ENCODE measurements around the gene CCDC106. TPM values are rescaled to one million over a fixed set of nuclear protein-coding genes. Genes with fewer than 3 reads are reported as not detected.

Gene CCDC106
- total RNA-seq, 3 donors from 2014 or later: 5.5 to 14.8 (median 6.3) TPM

DNA sequence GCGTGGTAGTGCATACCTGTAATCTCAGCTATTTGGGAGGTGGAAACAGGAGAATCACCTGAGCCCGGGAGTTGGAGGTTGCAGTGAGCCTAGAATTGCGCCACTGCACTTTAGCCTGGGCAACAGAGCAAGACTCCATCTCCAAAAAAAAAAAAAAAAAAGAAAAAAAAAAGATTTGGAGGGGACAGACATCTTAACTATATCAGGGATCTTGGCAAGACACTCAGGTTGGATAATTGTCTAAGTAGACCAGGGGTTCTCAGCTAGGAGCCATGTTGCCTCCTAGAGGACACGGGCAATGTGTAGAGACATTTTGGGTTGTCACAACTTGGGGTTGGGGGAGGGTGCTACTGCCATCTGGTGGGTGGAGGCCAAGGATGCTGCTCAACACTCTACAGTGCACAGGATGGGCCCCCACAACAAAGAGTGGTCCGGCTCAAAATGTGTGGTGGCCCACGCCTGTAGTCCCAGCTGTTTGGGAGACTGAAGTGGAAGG, 9.1 kb upstream of the CCDC106 start:
- intact Hi-C loops (cut with DNase I, micrococcal nuclease): no loop called here
- ATAC-seq: no peak
- TF ChIP-seq CTCF (IDR thresholded peaks at IDR 0.05): no peak

GRCh38 chr19:55640043-55640576, 7.9 kb upstream of the CCDC106 start:
- no peaks in the 10 kb centered on the region for H3K9me3 ChIP-seq
- DNase-seq (peak; percentile 65 to 86 (median 73)), ATAC-seq (peak; percentile 6)
- intact Hi-C loops (cut with DNase I, micrococcal nuclease): no loop called here
- H3K4me3 ChIP-seq: no peak overlapping the region
- H3K36me3 ChIP-seq (ENCODE audit: low read depth): no peaks in the 10 kb centered on the region
- H3K4me1 ChIP-seq (ENCODE audit: low read depth): peaks cover 43% of the 10 kb centered on the region
- no peak for TF ChIP-seq CTCF (IDR thresholded peaks at IDR 0.05)

More for the DNA sequence above, 9.1 kb upstream of the CCDC106 start:
- peaks cover 34% of the 10 kb centered on the region for H3K4me1 ChIP-seq (ENCODE audit: low read depth)
- no peaks in the 10 kb centered on the region for H3K9me3 ChIP-seq
- no peak overlapping the region for H3K4me3 ChIP-seq
- peak in 2 of 3 donors; percentile 32 to 49 for DNase-seq
- no peaks in the 10 kb centered on the region for H3K36me3 ChIP-seq (ENCODE audit: low read depth)

DNA sequence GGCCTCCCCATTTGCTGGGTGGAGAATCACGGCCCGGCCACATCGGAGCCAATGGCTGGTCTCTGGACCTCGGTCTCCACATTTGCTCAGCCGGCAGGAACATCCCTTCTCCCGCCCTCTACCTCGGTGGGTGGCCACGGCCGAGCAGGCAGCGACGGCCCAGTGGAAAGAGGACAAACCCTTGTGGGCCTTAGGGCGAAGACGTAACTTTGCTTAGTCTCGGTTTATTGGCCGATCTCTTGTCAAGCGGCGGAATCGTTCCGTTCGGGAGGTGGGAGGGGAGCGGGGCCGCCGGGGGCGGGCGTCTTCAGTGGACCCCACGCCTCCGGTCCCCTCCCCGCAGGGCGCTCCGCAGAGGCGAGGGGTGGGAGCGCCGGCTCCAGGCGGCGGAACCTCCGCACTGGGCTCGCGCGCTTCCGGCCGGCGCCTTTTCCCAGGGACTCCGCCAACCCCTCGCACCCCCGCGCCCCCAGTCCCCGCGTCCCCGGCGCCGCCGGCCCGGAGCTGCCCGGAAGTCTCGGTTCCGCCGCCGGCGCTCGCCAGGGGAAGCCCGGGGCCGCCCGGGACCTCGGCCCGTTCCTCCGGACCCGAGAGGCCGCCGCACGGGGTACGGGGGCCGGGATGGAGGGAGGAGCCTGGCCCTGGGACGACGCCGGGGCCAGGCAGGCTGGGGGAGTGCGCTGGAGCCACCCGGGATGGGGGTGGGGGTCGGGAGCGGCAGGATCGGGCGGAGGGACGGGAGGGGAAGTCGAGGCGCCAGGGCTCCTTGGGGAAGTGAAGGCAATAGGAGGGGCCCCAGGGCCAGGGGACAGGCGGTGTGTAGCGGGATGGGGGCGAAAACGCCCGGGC, 7.2 kb upstream of the CCDC106 start, which contains the start of gene ZNF580:
TSS of gene ZNF580 (plus strand) at position 426 of the 849 bp plus-strand sequence. CDS start 1,507 bp downstream, outside the sequence.
- no peaks in the 10 kb centered on the region for H3K36me3 ChIP-seq (ENCODE audit: low read depth)
- H3K4me3 ChIP-seq: peak within 1 kb of the TSS; percentile 46
- H3K4me1 ChIP-seq (ENCODE audit: low read depth): peaks cover 38% of the 10 kb centered on the region
- DNase-seq: peak; percentile 59 to 82 (median 79)
- no peak for TF ChIP-seq CTCF (IDR thresholded peaks at IDR 0.05)
- peak; percentile 67 for ATAC-seq
- no peaks in the 10 kb centered on the region for H3K9me3 ChIP-seq
- intact Hi-C loops (cut with DNase I, micrococcal nuclease): no loop called here

DNA sequence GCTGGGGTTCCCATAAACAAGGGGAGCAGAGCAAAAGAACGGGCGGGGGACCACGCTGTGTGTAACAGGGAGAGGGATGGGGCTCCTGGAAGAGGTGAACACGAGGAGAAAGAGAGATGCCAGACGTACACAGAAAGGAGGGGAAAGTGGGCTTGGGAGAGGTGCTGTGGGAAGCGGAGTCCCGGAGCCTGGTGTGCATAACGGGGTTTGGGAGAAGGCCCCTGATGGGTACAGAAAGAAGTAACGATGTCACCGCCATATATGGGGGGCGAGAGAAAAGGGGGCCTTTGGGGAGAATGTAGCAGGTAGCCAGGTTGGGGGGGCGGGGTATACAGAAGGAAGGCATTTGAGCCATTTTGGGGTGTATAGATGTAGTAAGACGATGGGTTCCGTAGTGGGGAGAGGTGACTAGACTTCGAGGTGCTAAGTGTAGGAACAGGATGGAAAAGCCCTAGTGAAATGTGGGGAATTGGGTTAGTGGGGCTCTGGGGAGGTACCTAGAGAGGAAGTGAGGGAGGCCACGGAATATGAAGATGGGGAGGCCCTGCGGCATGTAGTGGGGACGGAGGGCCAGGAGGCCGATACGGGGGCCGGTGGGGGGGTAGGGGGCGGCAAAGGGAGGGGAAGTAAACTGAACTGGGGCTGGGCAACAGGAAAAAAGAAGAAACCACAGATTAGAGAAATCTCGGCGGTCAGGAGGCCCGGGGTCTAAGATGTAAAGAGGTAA, 6.4 kb upstream of the CCDC106 start:
- intact Hi-C loops (cut with DNase I, micrococcal nuclease): no loop called here
- TF ChIP-seq CTCF (IDR thresholded peaks at IDR 0.05): no peak
- Histone ChIP-seq H3K36me3 (ENCODE audit: low read depth) (no peaks in the 10 kb centered on the region), H3K4me3 (peak overlapping the region; percentile 46), H3K4me1 (ENCODE audit: low read depth) (peaks cover 30% of the 10 kb centered on the region), H3K9me3 (no peaks in the 10 kb centered on the region)
- DNase-seq: peak in 1 of 3 donors; percentile 41
- peak; percentile 0 for ATAC-seq

- Histone ChIP-seq H3K4me1 (ENCODE audit: low read depth) (peaks cover 29% of the 10 kb centered on the region), H3K9me3 (no peaks in the 10 kb centered on the region), H3K4me3 (no peak overlapping the region), H3K36me3 (ENCODE audit: low read depth) (no peaks in the 10 kb centered on the region)
- ATAC-seq (peak; percentile 19), DNase-seq (peak; percentile 37 to 73 (median 64))
- intact Hi-C loops (cut with DNase I, micrococcal nuclease): no loop called here
- TF ChIP-seq CTCF (IDR thresholded peaks at IDR 0.05): no peak
These were observed 5.6 kb upstream of the CCDC106 start for GRCh38 chr19:55642153-55643002.
